K562 (cell line): ENCODE results near the gene NPDC1. TPM values are rescaled to one million over a fixed set of nuclear protein-coding genes. Genes with fewer than 3 reads are reported as not detected.

Experiments
- ATAC-seq: fragments of 200-7000 bp; cut with Tn5 transposase; 3 replicates; pipeline ENCODE4 v1.9.1; 2020; ENCODE audit warnings: moderate library complexity
- BruUV-seq: library from RNA; stranded (reverse); fragments of 400-500 nt; replicated peaks from 2 replicates; lab custom pipeline; 2021; lab: Mats Ljungman, UMichigan
- CTCF ChIA-PET: fragments of 300-600 bp; formaldehyde crosslinking; extraction: SDS; loops from one replicate; lab custom pipeline; 2021; ENCODE audit warnings: low intra/inter-chr PET ratio; lab: Yijun Ruan, JAX
- POLR2A ChIA-PET: fragments of 300-600, 350-650 bp; sonication (Branson Sonifier 250); formaldehyde crosslinking; extraction: SDS; loops from one replicate; lab custom pipeline; 2021; ENCODE audit warnings: antibody characterized with exemption, inconsistent platforms; lab: Yijun Ruan, JAX
- DNase-seq, 4 experiments: peaks; one replicate each; pipeline versions ENCODE4 v3.0.0 to v3.0.0-alpha.2; 2011 to 2018; ENCODE audit warnings: low spot score in 3 of 4, mixed read lengths in 3 of 4; ENCODE audit errors: extremely low read depth in 1 of 4
- FAIRE-seq: peaks from 2 replicates; lab custom pipeline; 2011; peaks lifted over from hg19 to GRCh38; lab: Jason Lieb, UNC
- H2AFZ ChIP-seq: 2 replicates; pipeline ENCODE4 v1.6.0; 2011; ENCODE audit warnings: low read depth, low read length, control low read depth, inconsistent platforms
- H3K27ac ChIP-seq: fragments of 200-600 bp; 3 replicates; pipeline ENCODE4 v1.8.0; 2011; ENCODE audit warnings: low read depth, mild to moderate bottlenecking, control low read depth, inconsistent platforms, low read length, moderate library complexity, mixed read lengths; ENCODE audit errors: extremely low read depth
- H3K27me3 ChIP-seq, 2 experiments: fragments of 300-600 bp in 1 of 2; 2 replicates in 1 of 2; 3 replicates in 1 of 2; pipeline versions ENCODE4 v1.6.0 to v1.8.0; 2011; ENCODE audit warnings: inconsistent platforms in 2 of 2, low read length in 2 of 2, mild to moderate bottlenecking in 1 of 2, mixed read lengths in 1 of 2, moderate library complexity in 1 of 2; ENCODE audit not compliant: control insufficient read depth in 2 of 2, insufficient read depth in 2 of 2
- H3K36me3 ChIP-seq: fragments of 300-600 bp; 3 replicates; pipeline ENCODE4 v1.8.0; 2011; ENCODE audit warnings: mild to moderate bottlenecking, low read length, inconsistent platforms; ENCODE audit not compliant: control insufficient read depth, insufficient read depth
- H3K4me1 ChIP-seq, 2 experiments: fragments of 200-600 bp in 1 of 2; replicated peaks in 1 of 2; 2 replicates in 1 of 2; 3 replicates in 1 of 2; pipeline versions ENCODE4 v1.5.1 to v1.8.0; 2011; ENCODE audit warnings: inconsistent platforms in 2 of 2, low read length in 2 of 2, mild to moderate bottlenecking in 1 of 2, mixed read lengths in 1 of 2, moderate library complexity in 1 of 2; ENCODE audit not compliant: control insufficient read depth in 2 of 2, insufficient read depth in 2 of 2
- H3K4me2 ChIP-seq: 2 replicates; pipeline ENCODE4 v1.6.1; 2011; ENCODE audit warnings: low read length, control low read depth, inconsistent platforms, mixed read lengths; ENCODE audit not compliant: insufficient read depth
- H3K4me3 ChIP-seq: fragments of 200-600 bp; sonication (generic), shearing (Covaris generic); 2 replicates; pipeline ENCODE4 v1.5.1; 2016; ENCODE audit warnings: control low read depth, inconsistent platforms
- H3K79me2 ChIP-seq: fragments of 200-600 bp; 3 replicates; pipeline ENCODE4 v1.8.0; 2011; ENCODE audit warnings: low read length, inconsistent platforms; ENCODE audit not compliant: control insufficient read depth, insufficient read depth
- H3K9ac ChIP-seq, 2 experiments: 2 replicates each; pipeline versions ENCODE4 v1.6.0 to v1.6.1; 2011; ENCODE audit warnings: low read depth in 2 of 2, low read length in 2 of 2, control low read depth in 1 of 2, inconsistent platforms in 1 of 2, mild to moderate bottlenecking in 1 of 2, mixed read lengths in 1 of 2; ENCODE audit not compliant: insufficient read depth in 1 of 2
- H3K9me1 ChIP-seq: one replicate; pipeline ENCODE4 v1.6.0; 2011; ENCODE audit warnings: inconsistent platforms, mild to moderate bottlenecking, low read length, moderate library complexity; ENCODE audit not compliant: control insufficient read depth, insufficient read depth
- H3K9me3 ChIP-seq: replicated peaks from 2 replicates; pipeline ENCODE4 v1.5.1; 2011; ENCODE audit warnings: low read depth, low read length, inconsistent platforms; ENCODE audit not compliant: control insufficient read depth, insufficient read depth
- H4K20me1 ChIP-seq: replicated peaks from 2 replicates; pipeline ENCODE4 v1.6.1; 2011; ENCODE audit warnings: low read length, inconsistent platforms, mixed read lengths; ENCODE audit not compliant: control insufficient read depth, insufficient read depth
- TSHZ1 ChIP-seq: fragments of 250-450 bp; sonication (Bioruptor Pico); IDR thresholded peaks from 2 replicates; pipeline ENCODE4 v1.4.0; 2020; ENCODE audit warnings: mild to moderate bottlenecking, moderate library complexity
- USF2 ChIP-seq: sonication (generic); formaldehyde crosslinking; IDR thresholded peaks from 2 replicates; pipeline ENCODE4 v1.5.0; 2020; ENCODE audit warnings: missing genetic modification reagents
- WGBS: fragments of 100-300 bp; shearing (Covaris generic); methylation state at CpG from one replicate; pipeline ENCODE4 v1.1.6; 2016; ENCODE audit warnings: low coverage, mixed read lengths; ENCODE audit not compliant: insufficient coverage; ENCODE audit errors: missing lambda C conversion rate; 5-methylcytosine and 5-hydroxymethylcytosine counted together
- in situ Hi-C: fragments of 300-500 bp; cut with MboI; formaldehyde crosslinking; loops from 4 replicates; pipeline ENCODE4 v1.15.0; 2018; ENCODE audit warnings: inconsistent platforms, mixed read lengths
- intact Hi-C: fragments of 100-400 bp; cut with micrococcal nuclease; formaldehyde crosslinking; loops from 2 replicates; pipeline ENCODE4 v1.14.2; 2022
- polyA plus RNA-seq, 8 experiments: library from polyadenylated mRNA; depleted of rRNA in 4 of 8; stranded (reverse) in 5 of 8; unstranded in 3 of 8; fragments of >200 nt; fragmentation: Nextera tagmentation in 2 of 8; fragmentation: Illumina TruSeq in 1 of 8; extraction: Ambion mirVana in 2 of 8; extraction: Trizol in 1 of 8; gene quantifications; 2 replicates each; pipeline versions ENCODE4 v1.2.1 to v1.2.3, GENCODE V29; 2011 to 2014; ENCODE audit warnings: inconsistent platforms in 1 of 8, missing spikeins in 1 of 8
- total RNA-seq, 7 experiments: library from RNA; depleted of rRNA in 6 of 7; stranded (reverse); fragments of >200 nt in 6 of 7; fragmentation: Illumina TruSeq in 2 of 7; extraction: Trizol in 2 of 7; gene quantifications; 2 replicates each; pipeline versions ENCODE4 v1.2.1 to v1.2.3, GENCODE V29; 2011 to 2021; ENCODE audit warnings: low replicate concordance in 1 of 7

The NPDC1 gene
- total and polyA plus RNA-seq, 9 of the 15 experiments (the other 6 are each of a cell fraction or from before 2014, with no cell fraction given): 0.06 to 2.1 (median 0.53) TPM; not detected in 3

GRCh38 chr9:137011156-137011555 lies 34.8 kb downstream of the NPDC1 start (continued):
- TF ChIP-seq TSHZ1 (CRISPR knock-in tag): no peak

GRCh38 chr9:137009938-137010732 lies 35.8 kb downstream of the NPDC1 start:
- Histone ChIP-seq H4K20me1 (no peaks in the 10 kb centered on the region), H2AFZ (no peak overlapping the region), H3K9me1 (no peaks in the 10 kb centered on the region), H3K9me3 (no peaks in the 10 kb centered on the region), H3K79me2 (no peaks in the 10 kb centered on the region), H3K9ac (no peak overlapping the region; a peak in 1 of 4 replicates), H3K36me3 (no peaks in the 10 kb centered on the region), H3K4me3 (no peak overlapping the region), H3K4me1 (peaks cover 0 to 76% of the 10 kb centered on the region in 2 experiments; a peak in 2 of 5 replicates), H3K4me2 (no peak overlapping the region), H3K27me3 (no peaks in the 10 kb centered on the region), H3K27ac (no peak overlapping the region)
- ChIA-PET POLR2A (interaction anchor here (0.7 to 1.5 kb wide), 2 partner anchors 12 to 39 kb away, joined by 3 to 4 read pairs; no protein-coding TSS in a partner anchor), CTCF (no interaction called here)
- DNase-seq (peak in 3 of 4 experiments; percentile 48 to 76 (median 65)), ATAC-seq (peak; percentile 81), FAIRE-seq (no peak)
- in situ Hi-C loops: no loop called here
- no TSS peak for BruUV-seq
- WGBS: 48% methylated on average over 30 of the region's 49 CpGs
- intact Hi-C loops: no loop called here
- peak; percentile 18; the same call in 1 of the 2 replicates for TF ChIP-seq USF2 (CRISPR knock-in tag)
